Trophoblast cell (in vitro differentiated cells and primary cell): ENCODE results near the gene FGF10.

Experiments used
- DNase-seq, 2 donors: peaks; one replicate each; pipeline ENCODE4 v3.0.0-alpha.2; 2016
- H2AFZ ChIP-seq: 2 replicates; pipeline ENCODE4 v1.6.1; 2013; ENCODE audit warnings: low read length, moderate library complexity, mild to moderate bottlenecking; ENCODE audit not compliant: insufficient read depth, poor library complexity
- H2AK5ac ChIP-seq: 2 replicates; pipeline ENCODE4 v1.6.1; 2013; ENCODE audit warnings: mild to moderate bottlenecking, low read length
- H2BK120ac ChIP-seq: 2 replicates; pipeline ENCODE4 v1.6.1; 2013; ENCODE audit warnings: low read length, mild to moderate bottlenecking, moderate library complexity; ENCODE audit not compliant: insufficient read depth, poor library complexity
- H2BK12ac ChIP-seq: 2 replicates; pipeline ENCODE4 v1.6.1; 2013; ENCODE audit warnings: mild to moderate bottlenecking, low read length, moderate library complexity
- H2BK5ac ChIP-seq: 2 replicates; pipeline ENCODE4 v1.6.1; 2013; ENCODE audit warnings: low read length, low read depth, moderate library complexity, mild to moderate bottlenecking; ENCODE audit not compliant: poor library complexity
- H3K14ac ChIP-seq: 2 replicates; pipeline ENCODE4 v1.6.1; 2013; ENCODE audit warnings: mild to moderate bottlenecking, low read length
- H3K18ac ChIP-seq: 2 replicates; pipeline ENCODE4 v1.6.1; 2013; ENCODE audit warnings: mild to moderate bottlenecking, low read length
- H3K23ac ChIP-seq: 2 replicates; pipeline ENCODE4 v1.6.1; 2013; ENCODE audit warnings: low read length
- H3K27ac ChIP-seq: 2 replicates; pipeline ENCODE4 v1.5.1; 2013; ENCODE audit warnings: low read depth, mild to moderate bottlenecking, inconsistent platforms, low read length, moderate library complexity
- H3K27me3 ChIP-seq: 2 replicates; pipeline ENCODE4 v1.6.1; 2013; ENCODE audit warnings: inconsistent platforms, mild to moderate bottlenecking, low read length, moderate library complexity; ENCODE audit not compliant: insufficient read depth
- H3K36me3 ChIP-seq, 2 experiments: 1 replicate in 1 of 2; 2 replicates in 1 of 2; pipeline ENCODE4 v1.6.1; 2013; ENCODE audit warnings: low read length in 2 of 2, mild to moderate bottlenecking in 2 of 2, moderate library complexity in 1 of 2; ENCODE audit not compliant: insufficient read depth in 2 of 2, control insufficient read depth in 1 of 2
- H3K4ac ChIP-seq: 2 replicates; pipeline ENCODE4 v1.6.1; 2013; ENCODE audit warnings: low read depth, mild to moderate bottlenecking, low read length, moderate library complexity
- H3K4me1 ChIP-seq, 2 experiments: 1 replicate in 1 of 2; 2 replicates in 1 of 2; pipeline ENCODE4 v1.6.1; 2013; ENCODE audit warnings: low read length in 2 of 2, mild to moderate bottlenecking in 2 of 2, moderate library complexity in 1 of 2; ENCODE audit not compliant: insufficient read depth in 2 of 2, control insufficient read depth in 1 of 2
- H3K4me2 ChIP-seq: 2 replicates; pipeline ENCODE4 v1.6.1; 2013; ENCODE audit warnings: inconsistent platforms, mild to moderate bottlenecking, low read length, moderate library complexity
- H3K4me3 ChIP-seq: 2 replicates; pipeline ENCODE4 v1.5.1; 2013; ENCODE audit warnings: mild to moderate bottlenecking, low read depth, low read length, inconsistent platforms
- H3K79me1 ChIP-seq: one replicate; pipeline ENCODE4 v1.6.1; 2013; ENCODE audit warnings: low read length
- H3K79me2 ChIP-seq: 2 replicates; pipeline ENCODE4 v1.6.1; 2013; ENCODE audit warnings: low read length, mild to moderate bottlenecking; ENCODE audit not compliant: control insufficient read depth, insufficient read depth, poor library complexity
- H3K9ac ChIP-seq: 2 replicates; pipeline ENCODE4 v1.6.1; 2013; ENCODE audit warnings: mild to moderate bottlenecking, low read length
- H3K9me3 ChIP-seq: 2 replicates; pipeline ENCODE4 v1.6.1; 2013; ENCODE audit warnings: low read depth, mild to moderate bottlenecking, control low read depth, inconsistent platforms, low read length; ENCODE audit not compliant: insufficient read depth
- H4K12ac ChIP-seq: 2 replicates; pipeline ENCODE4 v1.6.1; 2013; ENCODE audit warnings: low read depth, mild to moderate bottlenecking, low read length, moderate library complexity
- H4K8ac ChIP-seq: 2 replicates; pipeline ENCODE4 v1.6.1; 2013; ENCODE audit warnings: low read depth, mild to moderate bottlenecking, low read length, moderate library complexity
- H4K91ac ChIP-seq: one replicate; pipeline ENCODE4 v1.6.1; 2013; ENCODE audit warnings: low read depth, mild to moderate bottlenecking, low read length, moderate library complexity
- WGBS: extraction: QIAGEN DNeasy Blood & Tissue Kit; methylation state at CpG from one replicate; pipeline ENCODE4 v1.1.7; 2013; ENCODE audit warnings: missing lambda C conversion rate; ENCODE audit not compliant: insufficient read length, insufficient coverage; ENCODE audit errors: extremely low coverage; 5-methylcytosine and 5-hydroxymethylcytosine counted together

Gene FGF10

DNA sequence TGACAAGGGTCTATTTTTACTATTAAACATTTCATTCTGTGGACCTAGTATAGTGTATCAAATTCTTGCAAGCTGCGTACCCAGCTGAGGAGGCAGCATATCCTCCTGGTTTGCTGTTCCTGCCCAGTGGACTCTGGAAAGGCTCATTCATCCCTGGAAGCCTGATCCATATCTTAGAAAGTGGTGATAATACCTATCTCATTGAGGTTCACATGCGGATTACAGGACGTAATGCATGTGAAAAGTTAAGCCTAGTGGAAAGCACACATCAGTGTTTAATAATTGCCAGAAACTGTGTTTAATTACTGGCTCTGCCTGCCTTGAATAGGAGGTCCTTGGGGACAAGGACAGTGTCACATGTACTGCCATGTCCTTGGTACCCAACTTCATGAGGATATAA is 132.0 kb downstream of the FGF10 start:
- DNase-seq = no peak
- no peaks in the 10 kb centered on the region for H3K79me2 ChIP-seq
- no CpG with 5 or more reads among the region's 3 CpGs for WGBS
- no peak overlapping the region for H4K12ac ChIP-seq
- H3K23ac ChIP-seq = no peak overlapping the region
- H2BK12ac ChIP-seq = no peak overlapping the region
- no peak overlapping the region for H4K8ac ChIP-seq
- H4K91ac ChIP-seq = no peak overlapping the region
- H3K79me1 ChIP-seq = no peaks in the 10 kb centered on the region
- H3K4ac ChIP-seq = no peak overlapping the region
- H2BK120ac ChIP-seq = no peak overlapping the region
- no peaks in the 10 kb centered on the region for H3K4me1 ChIP-seq
- H3K18ac ChIP-seq = no peak overlapping the region
- no peak overlapping the region for H3K4me2 ChIP-seq
- H3K9me3 ChIP-seq = no peaks in the 10 kb centered on the region
- no peak overlapping the region for H3K14ac ChIP-seq
- H2BK5ac ChIP-seq = no peak overlapping the region
- H2AK5ac ChIP-seq = no peak overlapping the region
- H3K9ac ChIP-seq = no peak overlapping the region
- no peak overlapping the region for H2AFZ ChIP-seq
- no peaks in the 10 kb centered on the region for H3K27me3 ChIP-seq
- no peak overlapping the region for H3K27ac ChIP-seq
- no peaks in the 10 kb centered on the region for H3K36me3 ChIP-seq
- H3K4me3 ChIP-seq = no peak overlapping the region
